DND-41 (cell line): ENCODE results near the gene MEX3A.

Experiments used
- ATAC-seq: fragments of 200-7000 bp; cut with Tn5 transposase; 3 replicates; pipeline ENCODE4 v1.9.1; 2021; ENCODE audit warnings: low read depth; ENCODE audit not compliant: insufficient read depth
- DNase-seq: peaks from one replicate; pipeline ENCODE4 v3.0.0-alpha.2; 2020
- H2AFZ ChIP-seq: 2 replicates; pipeline ENCODE4 v1.6.0; 2012; ENCODE audit warnings: low read depth, low read length
- H3K27ac ChIP-seq: 2 replicates; pipeline ENCODE4 v1.5.1; 2012; ENCODE audit warnings: low read length, inconsistent platforms
- H3K27me3 ChIP-seq: fragments of 200-600 bp; sonication (generic); 2 replicates; pipeline ENCODE4 v1.6.0; 2012; ENCODE audit warnings: low read length, mild to moderate bottlenecking, inconsistent platforms; ENCODE audit not compliant: insufficient read depth, poor library complexity
- H3K36me3 ChIP-seq: 2 replicates; pipeline ENCODE4 v1.5.1; 2012; ENCODE audit warnings: low read length, inconsistent platforms; ENCODE audit not compliant: insufficient read depth
- H3K4me1 ChIP-seq: 2 replicates; pipeline ENCODE4 v1.5.1; 2012; ENCODE audit warnings: mild to moderate bottlenecking, low read length; ENCODE audit not compliant: insufficient read depth
- H3K4me2 ChIP-seq: 2 replicates; pipeline ENCODE4 v1.6.0; 2012; ENCODE audit warnings: mild to moderate bottlenecking, moderate library complexity, low read length, inconsistent platforms; ENCODE audit not compliant: insufficient read depth
- H3K4me3 ChIP-seq, 2 experiments: fragments of 200-600 bp in 1 of 2; shearing (Covaris generic) in 1 of 2; 2 replicates each; pipeline ENCODE4 v1.5.1; 2012 to 2016; ENCODE audit warnings: inconsistent platforms in 2 of 2, low read length in 2 of 2, mild to moderate bottlenecking in 2 of 2, low read depth in 1 of 2, moderate library complexity in 1 of 2
- H3K79me2 ChIP-seq: 2 replicates; pipeline ENCODE4 v1.6.0; 2012; ENCODE audit warnings: low read length, inconsistent platforms; ENCODE audit not compliant: insufficient read depth
- H3K9ac ChIP-seq: 2 replicates; pipeline ENCODE4 v1.6.0; 2012; ENCODE audit warnings: low read depth, mild to moderate bottlenecking, inconsistent platforms, low read length, moderate library complexity
- H3K9me3 ChIP-seq: 2 replicates; pipeline ENCODE4 v1.5.1; 2012; ENCODE audit warnings: low read length, moderate library complexity, mild to moderate bottlenecking, inconsistent platforms; ENCODE audit not compliant: insufficient read depth, severe bottlenecking
- H4K20me1 ChIP-seq: 2 replicates; pipeline ENCODE4 v1.6.0; 2012; ENCODE audit warnings: low read length; ENCODE audit not compliant: insufficient read depth
- EZH2 ChIP-seq: IDR thresholded peaks from 3 replicates; pipeline ENCODE4 v1.6.1; 2012; ENCODE audit warnings: borderline replicate concordance, low read depth, mild to moderate bottlenecking, moderate library complexity, low read length, inconsistent platforms; ENCODE audit not compliant: severe bottlenecking
- TF ChIP-seq, protein P1 (sequence below): IDR thresholded peaks from 2 replicates; pipeline ENCODE4 v1.5.1; 2012; ENCODE audit warnings: borderline replicate concordance, low read length, moderate library complexity, mild to moderate bottlenecking; ENCODE audit not compliant: poor library complexity, severe bottlenecking; ENCODE audit errors: extremely low read depth

MEX3A gene

DNA sequence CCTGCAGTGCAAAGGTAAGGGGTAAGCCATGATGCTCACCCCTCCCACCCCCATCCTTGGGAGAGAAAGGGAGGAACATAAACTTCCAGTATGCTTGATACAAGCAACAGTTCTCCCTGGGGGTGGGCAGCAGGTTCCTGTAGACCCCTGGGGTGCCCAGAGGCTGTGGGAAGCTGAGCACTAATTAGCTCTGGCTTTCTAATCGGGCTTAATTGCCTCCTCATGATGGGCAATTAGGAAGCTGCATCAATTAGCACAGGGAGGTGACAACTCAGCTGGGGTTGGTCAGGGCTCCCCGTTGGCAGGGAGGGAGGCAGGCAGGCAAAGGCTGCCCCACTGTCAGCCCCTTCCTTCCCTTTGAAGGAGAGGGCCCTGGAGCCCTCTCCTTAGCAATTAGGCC, 16.5 kb upstream of the MEX3A start:
- Histone ChIP-seq H3K4me1 (no peaks in the 10 kb centered on the region), H3K9me3 (no peaks in the 10 kb centered on the region), H3K4me2 (no peak overlapping the region), H3K9ac (no peak overlapping the region), H3K27me3 (peaks cover 10% of the 10 kb centered on the region), H4K20me1 (peaks cover 13% of the 10 kb centered on the region; the same call in 1 of the 2 replicates), H3K79me2 (no peaks in the 10 kb centered on the region), H3K27ac (no peak overlapping the region), H2AFZ (no peak overlapping the region), H3K36me3 (no peaks in the 10 kb centered on the region), H3K4me3 (no peak overlapping the region)
- ATAC-seq (no peak), DNase-seq (no peak)
- TF ChIP-seq, protein P1, sequence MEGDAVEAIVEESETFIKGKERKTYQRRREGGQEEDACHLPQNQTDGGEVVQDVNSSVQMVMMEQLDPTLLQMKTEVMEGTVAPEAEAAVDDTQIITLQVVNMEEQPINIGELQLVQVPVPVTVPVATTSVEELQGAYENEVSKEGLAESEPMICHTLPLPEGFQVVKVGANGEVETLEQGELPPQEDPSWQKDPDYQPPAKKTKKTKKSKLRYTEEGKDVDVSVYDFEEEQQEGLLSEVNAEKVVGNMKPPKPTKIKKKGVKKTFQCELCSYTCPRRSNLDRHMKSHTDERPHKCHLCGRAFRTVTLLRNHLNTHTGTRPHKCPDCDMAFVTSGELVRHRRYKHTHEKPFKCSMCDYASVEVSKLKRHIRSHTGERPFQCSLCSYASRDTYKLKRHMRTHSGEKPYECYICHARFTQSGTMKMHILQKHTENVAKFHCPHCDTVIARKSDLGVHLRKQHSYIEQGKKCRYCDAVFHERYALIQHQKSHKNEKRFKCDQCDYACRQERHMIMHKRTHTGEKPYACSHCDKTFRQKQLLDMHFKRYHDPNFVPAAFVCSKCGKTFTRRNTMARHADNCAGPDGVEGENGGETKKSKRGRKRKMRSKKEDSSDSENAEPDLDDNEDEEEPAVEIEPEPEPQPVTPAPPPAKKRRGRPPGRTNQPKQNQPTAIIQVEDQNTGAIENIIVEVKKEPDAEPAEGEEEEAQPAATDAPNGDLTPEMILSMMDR, result no peak
- no peak for TF ChIP-seq EZH2

DNA sequence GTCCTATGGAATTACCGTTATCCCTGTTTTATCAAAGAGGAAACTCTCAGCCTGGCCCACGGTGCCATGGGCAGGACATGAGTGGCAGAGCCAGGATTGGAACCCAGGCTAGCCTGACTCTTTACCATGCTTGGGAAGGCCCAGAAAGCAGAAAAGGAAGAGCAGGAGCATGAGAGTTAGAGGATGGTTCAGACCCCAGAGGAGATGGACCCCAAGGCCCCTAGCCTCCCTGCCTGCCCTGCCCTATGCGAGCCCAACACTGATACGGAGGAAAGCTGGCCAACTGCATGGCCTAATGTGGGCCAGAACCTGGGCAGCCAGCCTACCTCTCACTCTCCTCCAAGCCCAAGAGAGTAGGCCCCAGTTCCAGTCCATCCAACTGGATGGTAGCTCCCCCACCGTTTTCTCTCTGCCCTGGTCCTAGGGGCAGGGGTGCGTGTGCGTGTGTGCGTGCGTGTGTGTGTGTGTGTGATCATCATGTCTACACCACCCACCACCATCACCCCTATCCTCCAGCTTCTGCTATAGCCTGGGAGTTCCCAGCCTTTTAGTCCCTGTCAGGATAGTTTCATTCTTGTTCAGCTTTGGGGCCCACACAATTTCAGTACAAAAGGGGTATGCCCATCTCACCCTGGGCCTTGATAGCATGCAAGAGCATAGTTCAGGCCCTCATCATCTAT, 15.4 kb upstream of the MEX3A start:
- no peak overlapping the region for H3K4me2 ChIP-seq

DNA sequence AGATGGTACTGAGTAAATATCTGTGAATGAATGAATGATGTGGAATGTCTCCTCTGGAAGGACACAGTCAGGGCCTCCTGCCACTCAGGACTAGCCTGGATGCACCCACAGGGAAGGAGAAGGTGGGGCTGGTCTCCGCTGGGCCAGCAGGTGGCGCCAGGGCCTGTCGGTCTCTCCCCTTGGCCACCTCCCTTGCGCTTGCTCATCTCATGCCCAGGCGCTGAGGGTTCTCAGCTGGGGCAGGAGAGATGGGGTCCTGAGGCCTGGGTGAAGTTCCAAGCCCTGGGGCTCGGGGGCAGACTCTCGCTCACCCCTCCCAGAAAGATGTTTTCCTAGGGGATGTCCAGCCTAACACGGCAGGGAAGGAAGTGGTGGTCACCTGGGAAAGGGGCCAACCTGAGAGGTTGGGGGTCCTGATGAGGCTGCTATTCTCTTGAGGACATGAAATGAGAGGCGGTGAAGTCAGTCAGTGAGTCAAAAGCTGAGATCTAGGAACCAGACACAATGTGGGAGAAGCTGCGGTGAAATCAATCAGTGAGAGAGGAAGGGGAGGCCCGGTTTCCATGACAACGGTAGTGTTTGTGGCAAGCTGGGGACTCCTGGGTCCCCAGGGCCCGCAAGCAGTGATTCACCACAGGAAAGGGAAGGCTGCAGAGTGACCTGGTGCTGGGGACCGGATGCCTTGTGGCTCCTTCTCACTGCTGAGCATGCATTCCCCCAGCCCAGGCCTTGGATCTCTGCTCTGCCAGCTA, 14.6 kb upstream of the MEX3A start:
- H4K20me1 ChIP-seq, result peaks cover 13% of the 10 kb centered on the region; the same call in 1 of the 2 replicates
- TF ChIP-seq EZH2, result no peak
- TF ChIP-seq, protein P1, result peak; percentile 97
- H3K27ac ChIP-seq, result no peak overlapping the region
- H3K36me3 ChIP-seq, result no peaks in the 10 kb centered on the region
- ATAC-seq, result peak; percentile 99
- H3K27me3 ChIP-seq, result peaks cover 3% of the 10 kb centered on the region
- no peaks in the 10 kb centered on the region for H3K9me3 ChIP-seq
- no peak overlapping the region for H3K4me3 ChIP-seq
- H3K9ac ChIP-seq, result no peak overlapping the region
- no peaks in the 10 kb centered on the region for H3K4me1 ChIP-seq
- H2AFZ ChIP-seq, result no peak overlapping the region
- peak; percentile 79 for DNase-seq
- no peak overlapping the region for H3K4me2 ChIP-seq
- no peaks in the 10 kb centered on the region for H3K79me2 ChIP-seq

More for the DNA sequence above, 15.4 kb upstream of the MEX3A start:
- ATAC-seq (no peak), DNase-seq (no peak)
- H2AFZ ChIP-seq, result no peak overlapping the region
- H3K9me3 ChIP-seq, result no peaks in the 10 kb centered on the region
- H3K27ac ChIP-seq, result no peak overlapping the region
- H3K9ac ChIP-seq, result no peak overlapping the region
- peaks cover 6% of the 10 kb centered on the region for H3K27me3 ChIP-seq
- TF ChIP-seq, protein P1, result no peak
- no peak for TF ChIP-seq EZH2
- no peaks in the 10 kb centered on the region for H3K79me2 ChIP-seq
- H3K4me1 ChIP-seq, result no peaks in the 10 kb centered on the region
- peaks cover 13% of the 10 kb centered on the region; the same call in 1 of the 2 replicates for H4K20me1 ChIP-seq
- H3K36me3 ChIP-seq, result no peaks in the 10 kb centered on the region
- no peak overlapping the region for H3K4me3 ChIP-seq
